Posterior vena cava (tissue), 2 donors: ENCODE results near the gene SLC15A4. TPM values are rescaled to one million over a fixed set of nuclear protein-coding genes. Genes with fewer than 3 reads are reported as not detected.
"Not testable (repeated sequence)": the region's sequence is repeated elsewhere in the genome, so short reads cannot be mapped to it uniquely, and the experiment has no call there.

ENCODE experiments used
- DNase-seq: peaks from one replicate; pipeline ENCODE4 v3.0.0-alpha.2; 2020; ENCODE audit warnings: low spot score
- intact Hi-C, 2 donors: fragments of 100-400 bp; cut with DNase I; formaldehyde crosslinking; loops; one replicate each; pipeline versions ENCODE4 v1.14.1 to v1.14.2; 2022 to 2023
- total RNA-seq, 2 donors: library from RNA; stranded (reverse); fragmentation: NEBNext Ultra II Directional; extraction: Animal tissue kit (Norgen Biotek cat#: 25700); gene quantifications; one replicate each; pipeline ENCODE4 v1.2.1, GENCODE V29; 2021
- donor health status: DM: yes; HTN: yes; CAD: no.
- donor health status: DM: yes; HTN: yes; CAD: no.

SLC15A4 gene
- total RNA-seq, 2 donors from 2014 or later: 26.8 to 27.0 TPM

DNA sequence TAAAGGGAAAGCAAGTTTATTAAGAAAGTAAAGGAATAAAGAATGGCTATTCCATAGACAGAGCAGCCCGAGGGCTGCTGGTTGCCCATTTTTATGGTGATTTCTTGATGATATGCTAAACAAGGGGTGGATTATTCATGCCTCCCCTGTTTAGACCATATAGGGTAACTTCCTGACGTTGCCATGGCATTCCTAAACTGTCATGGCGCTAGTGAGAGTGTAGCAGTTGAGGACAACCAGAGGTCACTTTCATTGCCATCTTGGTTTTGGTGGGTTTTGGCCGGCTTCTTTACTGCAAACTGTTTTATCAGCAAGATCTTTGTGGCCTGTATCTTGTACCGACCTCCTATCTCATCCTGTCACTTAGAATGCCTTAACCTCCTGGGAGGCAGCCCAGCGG is 26.0 kb upstream of the SLC15A4 start:
- intact Hi-C loops: not testable (repeated sequence)

DNA sequence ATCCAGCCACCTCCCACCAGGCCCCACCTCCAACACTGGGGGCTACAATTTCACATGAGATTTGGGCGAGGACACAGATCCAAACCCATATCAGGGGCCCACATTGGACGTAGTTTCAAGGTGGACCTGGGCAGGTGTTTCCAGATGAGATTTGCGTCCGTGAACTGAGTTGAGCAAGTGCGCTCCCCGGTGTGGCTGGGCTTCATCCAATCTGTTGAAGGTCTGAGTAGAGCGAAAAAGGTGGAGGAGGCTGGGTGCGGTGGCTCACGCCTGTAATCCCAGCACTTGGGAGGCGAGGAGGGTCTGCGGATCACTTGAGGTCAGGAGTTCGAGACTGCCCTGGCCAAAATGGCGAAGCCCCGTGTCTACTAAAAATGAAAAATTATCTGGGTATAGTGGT is 24.6 kb upstream of the SLC15A4 start:
- intact Hi-C loops: no loop called here

More for the DNA sequence above, 26.0 kb upstream of the SLC15A4 start:
- peak; percentile 13 for DNase-seq

DNA sequence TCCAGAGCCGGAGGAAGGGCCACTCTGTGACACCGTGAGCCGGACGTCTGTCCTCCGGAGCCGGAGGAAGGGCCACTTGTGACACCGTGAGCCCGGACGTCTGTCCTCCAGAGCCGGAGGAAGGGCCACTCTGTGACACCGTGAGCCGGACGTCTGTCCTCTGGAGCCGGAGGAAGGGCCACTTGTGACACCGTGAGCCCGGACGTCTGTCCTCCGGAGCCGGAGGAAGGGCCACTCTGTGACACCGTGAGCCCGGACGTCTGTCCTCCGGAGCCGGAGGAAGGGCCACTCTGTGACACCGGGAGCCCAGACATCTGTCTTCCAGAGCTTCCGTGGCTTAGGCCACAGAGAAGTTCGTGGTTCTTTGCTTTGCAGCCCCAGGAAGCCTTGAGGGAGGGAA is 22.9 kb upstream of the SLC15A4 start:
- peak; percentile 64 for DNase-seq

More for the DNA sequence above, 24.6 kb upstream of the SLC15A4 start:
- DNase-seq: peak; percentile 59

DNA sequence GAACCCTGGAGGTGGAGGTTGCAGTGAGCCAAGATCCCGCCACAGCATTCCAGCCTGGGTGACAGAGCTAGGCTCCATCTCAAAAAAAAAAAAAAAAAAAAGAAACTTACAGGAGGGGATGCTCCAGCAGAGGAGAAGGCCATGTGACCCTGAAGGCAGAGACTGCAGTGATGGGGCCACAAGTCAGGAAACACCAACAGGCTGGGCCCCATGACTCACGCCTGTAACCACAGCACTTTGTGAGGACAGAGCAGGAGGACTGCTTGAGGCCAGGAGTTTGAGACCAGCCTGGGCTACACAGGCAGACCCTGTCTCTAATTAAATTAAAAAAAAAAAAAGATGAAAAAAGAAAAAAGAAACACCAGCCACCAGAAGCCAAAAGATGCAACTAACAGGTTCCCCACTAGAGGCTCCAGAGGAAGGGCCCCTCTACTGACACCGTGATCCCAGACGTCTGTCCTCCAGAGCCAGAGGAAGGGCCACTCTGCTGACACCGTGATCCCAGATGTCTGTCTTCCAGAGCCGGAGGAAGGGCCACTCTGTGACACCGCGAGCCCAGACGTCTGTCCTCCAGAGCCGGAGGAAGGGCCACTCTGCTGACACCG is 20.4 kb upstream of the SLC15A4 start:
- peak; percentile 78 for DNase-seq
- intact Hi-C loops: no loop called here

More for the DNA sequence above, 22.9 kb upstream of the SLC15A4 start:
- intact Hi-C loops: not testable (repeated sequence)

DNA sequence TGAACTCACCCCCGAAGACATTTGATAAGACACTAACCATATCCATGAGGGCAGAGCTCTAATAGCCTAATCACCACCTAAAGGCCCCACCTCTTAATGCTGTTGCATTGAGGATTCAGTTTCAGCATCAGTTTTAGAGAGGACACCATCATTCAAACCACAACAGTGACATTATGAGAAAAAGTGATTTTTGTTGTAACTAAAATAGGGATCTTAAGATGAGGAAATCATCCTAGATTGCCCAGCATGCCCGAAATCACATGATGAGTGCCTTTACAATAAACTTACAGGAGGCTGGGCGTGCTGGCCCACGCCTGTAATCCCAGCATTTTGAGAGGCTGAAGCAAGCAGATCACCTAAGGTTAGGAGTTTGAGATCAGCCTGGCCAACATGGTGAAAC is 19.8 kb upstream of the SLC15A4 start:
- DNase-seq: peak; percentile 38

DNA sequence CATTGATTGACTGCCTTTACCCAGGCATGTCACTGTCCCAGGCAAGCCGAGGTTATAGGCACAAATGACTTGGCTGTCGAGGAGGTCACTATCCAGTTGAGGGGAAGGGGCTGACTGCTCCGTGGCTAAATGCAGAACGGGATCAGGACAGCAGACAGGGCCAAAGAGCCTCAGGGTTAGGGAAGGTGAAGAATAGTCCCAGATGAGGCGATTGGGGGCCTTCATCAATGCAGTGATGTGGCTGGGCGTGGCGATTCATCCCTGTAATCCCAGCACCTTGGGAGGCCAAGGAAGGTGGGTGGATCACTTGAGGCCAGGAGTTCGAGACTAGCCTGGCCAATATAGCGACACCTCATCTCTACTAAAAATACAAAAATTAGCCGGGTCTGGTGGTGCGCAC is 18.8 kb upstream of the SLC15A4 start:
- intact Hi-C loops: no loop called here

More for the DNA sequence above, 19.8 kb upstream of the SLC15A4 start:
- intact Hi-C loops: no loop called here

DNA sequence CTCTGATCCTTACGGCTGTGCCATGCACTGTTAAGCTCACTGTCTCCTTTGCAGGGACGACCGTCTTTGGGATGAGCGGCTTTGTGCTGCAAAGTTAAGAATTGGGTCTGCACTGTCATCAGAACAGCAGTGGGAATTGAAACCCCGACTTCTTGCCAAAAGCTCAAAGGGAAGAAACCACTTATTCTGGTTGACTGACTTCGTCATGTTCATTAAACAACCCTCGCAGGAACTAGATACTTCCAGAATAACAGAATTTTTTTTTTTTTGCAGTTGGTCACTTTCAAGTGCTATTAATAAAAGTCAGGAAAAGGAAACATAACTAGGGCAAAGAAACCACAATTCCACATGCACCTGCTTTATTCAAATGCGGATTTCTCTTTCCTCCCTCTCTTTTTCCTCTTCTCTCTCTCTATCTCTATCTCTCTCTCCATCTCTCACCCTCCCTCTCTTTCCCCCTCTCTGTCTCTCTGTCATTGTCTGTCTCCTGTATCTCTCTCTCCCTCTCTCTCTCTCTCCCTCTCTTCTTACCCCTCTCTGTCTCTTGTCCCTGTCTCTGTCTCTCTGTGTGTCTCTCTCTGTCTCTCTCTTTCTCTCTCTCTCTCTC is 17.2 kb upstream of the SLC15A4 start:
- intact Hi-C loops: no loop called here
- peak; percentile 8 for DNase-seq

More for the DNA sequence above, 18.8 kb upstream of the SLC15A4 start:
- peak; percentile 53 for DNase-seq

DNA sequence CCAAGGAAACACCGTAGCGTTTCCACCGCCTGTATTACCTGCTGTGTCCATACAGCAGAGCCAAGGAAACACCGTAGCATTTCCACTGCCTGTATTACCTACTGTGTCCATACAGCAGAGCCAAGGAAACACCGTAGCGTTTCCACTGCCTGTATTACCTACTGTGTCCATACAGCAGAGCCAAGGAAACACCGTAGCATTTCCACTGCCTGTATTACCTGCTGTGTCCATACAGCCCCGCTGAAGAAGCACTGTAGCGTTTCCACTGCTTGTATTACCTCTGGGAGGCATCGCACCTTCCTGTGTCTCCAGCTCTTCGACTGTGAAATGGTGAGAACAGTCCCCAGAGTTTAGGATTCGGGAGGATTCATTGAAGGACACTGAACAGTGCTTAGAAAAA is 16.1 kb upstream of the SLC15A4 start:
- intact Hi-C loops, DNase-seq: not testable (repeated sequence)

DNA sequence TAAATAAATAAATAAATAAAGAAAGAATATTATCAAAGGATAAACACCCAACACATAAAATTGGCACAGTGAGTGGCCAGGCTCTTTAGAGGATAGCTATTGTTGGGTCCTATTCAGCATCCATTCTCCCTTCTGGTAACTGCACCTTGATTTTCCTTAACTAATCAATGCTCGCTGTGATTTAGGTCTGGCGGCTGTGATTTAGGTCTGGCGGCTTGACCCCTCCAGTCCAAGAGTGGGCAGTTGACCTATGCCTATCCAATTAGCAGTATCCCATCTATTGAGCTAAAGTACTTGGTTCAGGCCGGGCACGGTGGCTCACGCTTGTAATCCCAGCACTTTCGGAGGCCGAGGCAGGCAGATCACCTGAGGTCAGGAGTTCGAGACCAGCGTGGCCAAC is 9.7 kb upstream of the SLC15A4 start:
- intact Hi-C loops: no loop called here
- DNase-seq: peak; percentile 28

DNA sequence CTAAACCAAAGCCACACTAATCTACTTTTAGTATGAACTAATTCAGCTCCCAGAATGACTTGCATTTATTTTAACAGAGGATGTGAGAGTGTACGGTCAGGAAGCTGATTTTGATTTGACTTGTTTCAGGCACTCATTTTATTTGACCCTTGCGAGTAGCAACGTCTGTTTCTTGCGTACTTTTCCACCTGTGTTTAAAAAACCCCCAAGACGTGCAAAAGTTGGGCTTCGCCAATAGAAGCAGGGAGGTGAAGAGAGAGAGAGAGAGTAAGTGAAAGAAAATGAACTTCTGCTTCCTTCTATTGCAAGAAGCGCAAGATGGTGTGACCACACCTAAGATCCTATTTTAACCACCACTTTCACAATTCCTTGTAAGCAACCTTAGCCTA is 6.7 kb upstream of the SLC15A4 start:
- DNase-seq: no peak
- intact Hi-C loops: no loop called here

DNA sequence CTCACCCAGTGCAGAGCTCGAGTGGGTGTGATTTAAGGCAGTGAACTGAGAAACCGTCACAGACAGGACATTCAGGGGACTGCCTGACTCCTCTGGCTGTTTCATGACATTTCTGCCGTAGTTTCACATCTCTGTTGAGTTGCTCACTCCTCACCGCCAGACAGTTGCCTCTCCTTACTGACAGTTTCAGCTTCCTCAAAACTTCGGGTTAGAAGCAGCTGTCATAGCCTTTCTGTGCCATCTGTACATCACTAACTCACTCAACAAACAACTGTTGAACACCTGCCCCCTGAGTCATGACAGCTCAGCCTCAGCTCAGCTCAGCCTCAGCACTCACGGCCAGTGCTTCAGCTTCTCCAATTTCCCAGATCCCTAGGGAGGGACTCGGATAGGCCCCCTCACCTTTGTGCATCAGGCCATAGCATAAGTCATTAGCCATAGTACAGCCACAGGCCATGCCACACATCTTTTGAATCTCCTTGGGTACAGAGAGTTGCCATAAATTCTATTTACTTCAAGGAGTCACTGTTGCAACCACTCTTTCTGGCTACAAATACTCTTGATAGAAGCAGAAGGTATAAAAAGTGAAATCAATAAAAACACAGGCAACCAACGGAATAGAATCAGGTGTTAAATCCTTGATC is 6.2 kb upstream of the SLC15A4 start:
- intact Hi-C loops: no loop called here
- no peak for DNase-seq

DNA sequence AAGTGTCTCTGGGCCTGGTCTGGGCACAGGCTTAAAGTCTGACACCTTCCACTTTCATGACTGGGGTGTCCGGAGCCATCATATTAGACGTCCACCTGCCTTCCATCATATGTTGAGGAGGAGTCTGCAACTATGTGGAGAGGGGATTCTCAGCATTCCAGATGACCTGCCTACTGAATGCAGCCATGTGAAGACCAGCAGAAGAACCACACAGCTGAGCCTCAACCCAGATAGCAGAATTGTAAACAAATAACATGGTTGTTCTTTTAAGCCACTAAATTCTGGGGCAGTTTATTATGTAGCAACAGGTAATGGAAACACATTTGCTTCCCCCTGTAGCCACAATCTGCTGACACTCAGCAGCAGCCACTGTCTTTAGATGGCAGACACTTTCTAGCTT is 4.0 kb upstream of the SLC15A4 start:
- no peak for DNase-seq
- intact Hi-C loops: no loop called here

DNA sequence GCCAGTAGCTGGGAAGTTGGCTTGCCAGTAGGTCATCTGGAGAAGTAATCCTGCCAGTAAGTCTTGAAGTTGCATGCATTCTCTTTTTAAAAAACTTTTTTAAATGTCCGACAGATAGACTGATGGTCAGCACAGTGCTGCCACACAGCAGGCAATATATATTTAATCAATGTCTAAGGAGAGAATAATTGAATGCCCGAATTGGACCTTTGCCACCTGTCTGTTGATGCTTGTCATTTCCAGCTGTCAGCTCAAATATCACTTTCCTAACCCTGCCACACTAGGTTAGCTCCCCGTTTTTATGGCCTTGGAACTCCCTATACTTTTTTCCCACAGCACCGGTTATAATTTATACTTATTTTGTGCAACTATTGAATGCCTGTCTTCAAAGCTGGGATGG is 2.1 kb upstream of the SLC15A4 start:
- intact Hi-C loops: no loop called here
- no peak for DNase-seq

DNA sequence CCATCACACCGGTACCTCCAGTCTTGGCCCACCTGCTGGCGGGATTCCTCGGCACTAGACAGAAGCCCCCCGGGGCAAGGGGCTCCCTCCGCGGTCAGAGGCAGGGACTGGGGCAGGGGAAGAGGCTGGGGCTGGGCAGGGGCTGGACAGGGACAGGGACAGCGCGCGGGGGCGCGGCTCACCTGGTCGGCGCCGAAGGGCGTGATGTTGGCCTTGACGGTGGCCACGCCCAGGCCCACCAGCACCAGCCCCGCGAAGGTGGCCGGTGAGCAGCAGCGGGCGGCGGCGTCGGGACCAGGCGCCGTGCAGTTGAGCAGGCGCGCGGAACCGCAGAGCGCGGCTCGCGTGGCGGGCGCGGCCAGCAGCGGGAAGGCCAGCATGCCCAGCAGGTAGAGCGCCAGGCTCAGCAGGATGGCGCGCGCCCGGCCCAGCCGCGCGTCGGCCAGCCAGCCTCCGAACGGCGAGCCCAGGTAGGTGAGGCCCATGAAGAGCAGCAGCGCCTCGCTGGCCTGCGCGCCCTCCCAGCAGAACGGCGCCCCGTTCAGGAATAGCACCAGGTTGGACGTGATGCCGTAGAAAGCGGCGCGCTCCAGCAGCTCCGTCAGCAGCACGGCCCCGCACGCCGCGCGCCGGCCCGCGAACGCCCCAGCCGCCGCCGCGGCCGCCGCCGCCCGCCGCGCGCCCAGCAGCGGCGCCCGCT is 392 bp downstream of the SLC15A4 start:
- intact Hi-C loops: no loop called here
- no peak for DNase-seq

DNA sequence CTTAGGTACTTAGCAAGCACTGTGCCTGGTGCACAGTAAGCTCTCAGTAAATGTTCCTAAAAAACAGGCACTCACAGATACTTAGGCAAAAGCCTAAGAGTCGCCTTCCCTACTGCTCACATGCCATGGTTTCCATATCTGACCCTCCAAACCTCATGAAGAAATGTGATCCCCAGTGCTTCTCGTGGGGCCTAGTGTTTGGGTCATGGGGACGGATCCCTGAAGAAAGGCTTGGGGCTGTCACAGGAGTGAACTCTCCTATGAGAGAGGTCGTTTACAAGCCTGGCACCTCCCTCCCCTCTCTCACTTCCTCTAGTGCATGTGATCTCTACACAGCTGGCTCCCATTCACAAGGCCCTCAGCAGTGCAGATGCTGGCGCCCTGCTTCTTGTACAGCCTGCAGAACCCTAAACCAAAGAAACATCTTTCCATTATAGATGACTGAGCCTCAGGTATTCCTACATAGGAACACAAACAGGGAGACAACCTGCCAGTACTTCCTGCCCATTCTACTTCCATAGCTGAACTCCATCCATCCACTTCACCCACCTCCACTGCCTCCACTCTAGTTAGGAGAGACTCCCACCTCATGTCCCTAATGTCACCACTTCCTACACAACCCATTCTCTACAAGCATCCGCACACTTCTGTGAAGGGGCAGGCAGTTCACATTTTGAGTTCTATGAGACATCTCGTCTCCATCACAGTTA is 2.9 kb downstream of the SLC15A4 start:
- DNase-seq: peak; percentile 84

DNA sequence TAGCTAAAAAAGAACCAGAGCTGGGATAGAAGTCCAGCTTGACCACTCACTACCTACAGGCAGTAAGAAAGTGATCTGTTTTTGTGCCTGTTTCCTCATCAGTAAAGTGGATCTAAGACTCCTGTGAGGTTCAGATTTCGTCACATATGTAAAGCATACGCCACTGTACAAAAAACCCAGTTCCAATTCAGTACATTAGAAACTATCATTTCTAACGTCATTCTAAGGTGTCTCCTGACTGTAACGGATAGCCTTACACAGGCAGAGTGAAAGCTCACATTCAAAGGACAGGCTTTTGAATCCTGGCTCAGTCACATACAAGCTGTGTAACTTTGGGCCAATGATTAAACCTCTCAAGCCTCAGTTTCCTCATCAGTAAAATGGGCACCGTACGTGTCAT is 3.5 kb downstream of the SLC15A4 start:
- intact Hi-C loops: no loop called here
- DNase-seq: no peak

More for the DNA sequence above, 2.9 kb downstream of the SLC15A4 start:
- intact Hi-C loops: no loop called here

DNA sequence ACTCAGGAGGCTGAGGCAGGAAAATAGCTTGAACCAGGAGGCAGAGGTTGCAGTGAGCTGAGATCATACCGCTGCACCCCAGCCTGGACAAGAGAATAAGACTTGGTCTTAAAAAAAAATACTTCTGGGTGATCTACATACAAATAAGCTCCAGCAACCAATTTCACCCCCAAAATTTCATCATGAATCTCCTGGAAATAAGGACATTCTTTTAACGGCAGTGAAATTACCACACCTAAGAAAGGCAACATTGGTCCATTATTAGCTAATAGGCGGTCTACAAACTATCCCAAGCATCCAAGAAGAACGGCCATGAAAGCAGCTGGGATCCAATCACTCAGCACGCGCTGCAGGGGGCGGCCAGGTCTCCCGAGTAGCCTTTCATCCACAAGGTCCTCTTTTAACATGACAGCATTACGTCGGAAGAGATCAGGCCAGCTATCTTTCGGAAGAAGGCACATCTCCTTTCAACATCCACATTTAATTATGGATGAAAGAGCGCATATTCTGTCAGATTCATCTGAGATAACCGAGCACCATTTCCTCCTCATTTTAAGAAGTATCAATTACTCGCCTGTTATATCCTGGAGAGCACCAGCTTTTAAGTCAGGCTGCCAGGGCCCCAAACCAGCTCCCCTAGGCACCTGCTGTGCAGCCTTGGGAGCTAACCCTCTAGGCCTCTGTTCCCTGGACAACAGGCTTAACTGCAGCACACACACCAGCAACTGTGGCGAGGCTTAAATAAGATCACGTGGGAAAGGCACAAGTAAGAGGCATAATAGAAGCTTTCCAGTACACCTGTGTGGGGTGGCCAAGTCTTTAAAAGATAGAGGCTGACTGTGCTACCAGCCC is 4.2 kb downstream of the SLC15A4 start:
- intact Hi-C loops: no loop called here
- no peak for DNase-seq

DNA sequence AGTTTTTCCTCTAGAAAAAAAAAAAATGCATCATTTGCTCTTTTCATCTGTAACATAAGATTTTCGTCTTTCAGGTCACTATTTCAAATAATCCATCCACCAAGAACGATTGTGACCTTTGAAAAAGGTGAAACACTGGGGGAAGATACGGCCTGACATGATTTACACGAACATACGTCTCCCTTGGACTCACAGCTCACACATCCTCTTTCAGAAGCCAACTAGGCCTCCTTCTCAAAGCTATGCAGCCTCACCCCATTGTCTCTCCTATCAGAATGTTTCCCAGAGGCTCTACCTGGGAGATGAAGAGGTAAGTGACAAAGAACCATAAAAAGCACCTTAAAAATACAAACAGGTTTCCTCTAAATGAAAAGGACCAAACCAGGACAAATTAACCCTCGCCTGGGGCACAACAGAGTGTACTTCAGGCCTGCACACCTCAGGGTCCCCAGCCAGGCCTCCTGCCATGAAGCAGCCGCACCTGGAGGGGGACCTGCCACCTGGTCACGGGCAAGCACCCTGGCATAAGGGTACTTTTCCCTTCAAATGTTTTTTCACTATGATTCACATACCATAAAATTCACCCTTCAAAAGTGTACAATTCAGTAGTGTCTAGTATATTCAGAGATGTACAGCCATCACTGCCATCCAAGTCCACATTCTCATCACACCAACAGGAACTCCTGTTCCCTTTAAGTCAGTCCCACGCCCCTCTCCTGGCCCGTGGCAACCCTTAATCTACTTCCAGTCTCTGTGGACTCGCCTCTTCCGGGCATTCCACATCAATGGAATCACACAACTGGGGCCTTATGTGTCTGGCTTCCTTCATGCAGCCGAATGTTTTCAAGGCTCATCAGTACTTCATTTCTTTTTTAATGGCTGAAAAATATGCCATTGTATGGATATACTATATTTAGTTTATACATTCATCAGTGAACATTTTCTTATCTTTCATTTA is 5.4 kb downstream of the SLC15A4 start:
- intact Hi-C loops: no loop called here
- no peak for DNase-seq
